K562 (cell line): ENCODE results near the gene DPY30. TPM values are rescaled to one million over a fixed set of nuclear protein-coding genes. Genes with fewer than 3 reads are reported as not detected.

Source experiments
- FOSL1 ChIP-seq: fragments of 200-800 bp; sonication (Bioruptor generic); conservative IDR thresholded peaks from 2 replicates; pipeline ENCODE4 v1.6.1; 2016; ENCODE audit warnings: missing genetic modification characterization, missing compliant biosample characterization
- GABPB2 ChIP-seq: fragments of 250-450 bp; sonication (Bioruptor Pico); conservative IDR thresholded peaks from 2 replicates; pipeline ENCODE4 v1.5.1; 2021; ENCODE audit warnings: mild to moderate bottlenecking
- HDAC8 ChIP-seq: fragments of 450-650 bp; IDR thresholded peaks from 2 replicates; pipeline ENCODE4 v1.6.1; 2016; ENCODE audit warnings: mild to moderate bottlenecking, missing genetic modification characterization, moderate library complexity, missing compliant biosample characterization
- STAT5A ChIP-seq: IDR thresholded peaks from 2 replicates; pipeline ENCODE4 v1.6.1; 2012; ENCODE audit warnings: low read length, inconsistent platforms, borderline replicate concordance
- polyA plus RNA-seq, 8 experiments: library from polyadenylated mRNA; depleted of rRNA in 4 of 8; stranded (reverse) in 5 of 8; unstranded in 3 of 8; fragments of >200 nt; fragmentation: Nextera tagmentation in 2 of 8; fragmentation: Illumina TruSeq in 1 of 8; extraction: Ambion mirVana in 2 of 8; extraction: Trizol in 1 of 8; gene quantifications; 2 replicates each; pipeline versions ENCODE4 v1.2.1 to v1.2.3, GENCODE V29; 2011 to 2014; ENCODE audit warnings: inconsistent platforms in 1 of 8, missing spikeins in 1 of 8
- total RNA-seq, 7 experiments: library from RNA; depleted of rRNA in 6 of 7; stranded (reverse); fragments of >200 nt in 6 of 7; fragmentation: Illumina TruSeq in 2 of 7; extraction: Trizol in 2 of 7; gene quantifications; 2 replicates each; pipeline versions ENCODE4 v1.2.1 to v1.2.3, GENCODE V29; 2011 to 2021; ENCODE audit warnings: low replicate concordance in 1 of 7
- TF ChIP-seq, protein P1 (sequence below): sonication (generic); IDR thresholded peaks from 2 replicates; pipeline ENCODE4 v1.6.1; 2016
- TF ChIP-seq, protein P2 (sequence below): sonication (generic); formaldehyde crosslinking; IDR thresholded peaks from 2 replicates; pipeline ENCODE4 v1.8.1; 2023; ENCODE audit warnings: mild to moderate bottlenecking, missing genetic modification reagents
- TF ChIP-seq, protein P3 (sequence below): fragments of 150-350 bp; IDR thresholded peaks from 2 replicates; pipeline ENCODE4 v1.6.1; 2014; ENCODE audit warnings: low read depth, mild to moderate bottlenecking, low read length, borderline replicate concordance
- TF ChIP-seq, protein P4 (sequence below): fragments of 250-450 bp; sonication (Bioruptor Pico); IDR thresholded peaks from 2 replicates; pipeline ENCODE4 v1.5.0; 2022; ENCODE audit warnings: mild to moderate bottlenecking
- TF ChIP-seq, protein P5 (sequence below): fragments of 250-450 bp; sonication (Bioruptor Pico); IDR thresholded peaks from 2 replicates; pipeline ENCODE4 v1.4.0; 2020; ENCODE audit warnings: mild to moderate bottlenecking, moderate library complexity

DPY30 gene
- total and polyA plus RNA-seq, 9 of the 15 experiments (the other 6 are each of a cell fraction or from before 2014, with no cell fraction given): 64.6 to 402 (median 116) TPM

DNA sequence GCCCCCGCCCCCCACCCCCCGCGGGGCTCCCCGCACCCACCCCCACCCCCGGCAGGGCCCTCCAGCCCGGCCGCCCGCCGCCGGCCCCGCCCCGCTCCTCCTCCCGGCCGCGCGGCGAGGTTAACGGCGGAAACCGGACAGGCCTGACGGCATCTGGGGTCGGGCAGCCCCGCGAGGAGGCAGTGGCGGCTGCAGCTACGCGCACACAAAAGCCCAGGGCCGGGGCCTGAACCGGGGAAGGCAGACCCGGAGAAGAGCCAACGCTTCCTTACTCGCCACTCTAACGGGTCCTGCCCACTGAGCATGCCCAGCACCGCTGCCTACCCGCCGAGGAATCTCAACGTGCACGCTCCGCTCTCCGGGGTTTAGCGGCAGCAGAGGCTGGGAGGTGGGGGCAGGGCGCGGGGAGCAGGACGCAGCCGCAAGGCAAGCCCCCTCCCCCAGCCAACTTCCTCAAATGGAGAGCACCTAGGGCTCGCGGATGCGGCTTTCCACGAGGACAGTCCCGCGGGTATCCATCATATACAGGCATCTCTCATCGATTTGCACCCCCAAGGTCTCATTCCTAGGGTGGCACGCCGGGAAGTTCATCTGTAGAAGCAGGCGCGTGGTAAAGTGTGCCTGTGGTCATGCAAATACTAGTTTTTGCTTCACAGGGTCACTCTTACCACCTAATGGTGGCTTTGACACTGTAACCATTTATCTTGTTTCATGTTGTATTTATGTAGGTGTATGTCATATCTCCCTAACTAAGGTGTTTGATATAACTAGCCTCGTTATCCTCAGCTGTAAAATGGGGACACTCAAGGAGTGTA lies 28.7 kb downstream of the DPY30 start, which contains the start of gene MEMO1 (continued):
- TF ChIP-seq, protein P1, sequence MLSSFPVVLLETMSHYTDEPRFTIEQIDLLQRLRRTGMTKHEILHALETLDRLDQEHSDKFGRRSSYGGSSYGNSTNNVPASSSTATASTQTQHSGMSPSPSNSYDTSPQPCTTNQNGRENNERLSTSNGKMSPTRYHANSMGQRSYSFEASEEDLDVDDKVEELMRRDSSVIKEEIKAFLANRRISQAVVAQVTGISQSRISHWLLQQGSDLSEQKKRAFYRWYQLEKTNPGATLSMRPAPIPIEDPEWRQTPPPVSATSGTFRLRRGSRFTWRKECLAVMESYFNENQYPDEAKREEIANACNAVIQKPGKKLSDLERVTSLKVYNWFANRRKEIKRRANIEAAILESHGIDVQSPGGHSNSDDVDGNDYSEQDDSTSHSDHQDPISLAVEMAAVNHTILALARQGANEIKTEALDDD: 0 out of 2 replicates have a peak, but pooled peaks have one; percentile 69
- TF ChIP-seq GABPB2 (CRISPR knock-in tag): no peak
- peak; percentile 70 for TF ChIP-seq FOSL1
- no peak for TF ChIP-seq HDAC8 (tag)
- TF ChIP-seq, protein P2, sequence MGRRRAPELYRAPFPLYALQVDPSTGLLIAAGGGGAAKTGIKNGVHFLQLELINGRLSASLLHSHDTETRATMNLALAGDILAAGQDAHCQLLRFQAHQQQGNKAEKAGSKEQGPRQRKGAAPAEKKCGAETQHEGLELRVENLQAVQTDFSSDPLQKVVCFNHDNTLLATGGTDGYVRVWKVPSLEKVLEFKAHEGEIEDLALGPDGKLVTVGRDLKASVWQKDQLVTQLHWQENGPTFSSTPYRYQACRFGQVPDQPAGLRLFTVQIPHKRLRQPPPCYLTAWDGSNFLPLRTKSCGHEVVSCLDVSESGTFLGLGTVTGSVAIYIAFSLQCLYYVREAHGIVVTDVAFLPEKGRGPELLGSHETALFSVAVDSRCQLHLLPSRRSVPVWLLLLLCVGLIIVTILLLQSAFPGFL (CRISPR knock-in tag): no peak
- TF ChIP-seq, protein P3, sequence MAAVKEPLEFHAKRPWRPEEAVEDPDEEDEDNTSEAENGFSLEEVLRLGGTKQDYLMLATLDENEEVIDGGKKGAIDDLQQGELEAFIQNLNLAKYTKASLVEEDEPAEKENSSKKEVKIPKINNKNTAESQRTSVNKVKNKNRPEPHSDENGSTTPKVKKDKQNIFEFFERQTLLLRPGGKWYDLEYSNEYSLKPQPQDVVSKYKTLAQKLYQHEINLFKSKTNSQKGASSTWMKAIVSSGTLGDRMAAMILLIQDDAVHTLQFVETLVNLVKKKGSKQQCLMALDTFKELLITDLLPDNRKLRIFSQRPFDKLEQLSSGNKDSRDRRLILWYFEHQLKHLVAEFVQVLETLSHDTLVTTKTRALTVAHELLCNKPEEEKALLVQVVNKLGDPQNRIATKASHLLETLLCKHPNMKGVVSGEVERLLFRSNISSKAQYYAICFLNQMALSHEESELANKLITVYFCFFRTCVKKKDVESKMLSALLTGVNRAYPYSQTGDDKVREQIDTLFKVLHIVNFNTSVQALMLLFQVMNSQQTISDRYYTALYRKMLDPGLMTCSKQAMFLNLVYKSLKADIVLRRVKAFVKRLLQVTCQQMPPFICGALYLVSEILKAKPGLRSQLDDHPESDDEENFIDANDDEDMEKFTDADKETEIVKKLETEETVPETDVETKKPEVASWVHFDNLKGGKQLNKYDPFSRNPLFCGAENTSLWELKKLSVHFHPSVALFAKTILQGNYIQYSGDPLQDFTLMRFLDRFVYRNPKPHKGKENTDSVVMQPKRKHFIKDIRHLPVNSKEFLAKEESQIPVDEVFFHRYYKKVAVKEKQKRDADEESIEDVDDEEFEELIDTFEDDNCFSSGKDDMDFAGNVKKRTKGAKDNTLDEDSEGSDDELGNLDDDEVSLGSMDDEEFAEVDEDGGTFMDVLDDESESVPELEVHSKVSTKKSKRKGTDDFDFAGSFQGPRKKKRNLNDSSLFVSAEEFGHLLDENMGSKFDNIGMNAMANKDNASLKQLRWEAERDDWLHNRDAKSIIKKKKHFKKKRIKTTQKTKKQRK: no peak
- no peak for TF ChIP-seq STAT5A
- TF ChIP-seq, protein P4, sequence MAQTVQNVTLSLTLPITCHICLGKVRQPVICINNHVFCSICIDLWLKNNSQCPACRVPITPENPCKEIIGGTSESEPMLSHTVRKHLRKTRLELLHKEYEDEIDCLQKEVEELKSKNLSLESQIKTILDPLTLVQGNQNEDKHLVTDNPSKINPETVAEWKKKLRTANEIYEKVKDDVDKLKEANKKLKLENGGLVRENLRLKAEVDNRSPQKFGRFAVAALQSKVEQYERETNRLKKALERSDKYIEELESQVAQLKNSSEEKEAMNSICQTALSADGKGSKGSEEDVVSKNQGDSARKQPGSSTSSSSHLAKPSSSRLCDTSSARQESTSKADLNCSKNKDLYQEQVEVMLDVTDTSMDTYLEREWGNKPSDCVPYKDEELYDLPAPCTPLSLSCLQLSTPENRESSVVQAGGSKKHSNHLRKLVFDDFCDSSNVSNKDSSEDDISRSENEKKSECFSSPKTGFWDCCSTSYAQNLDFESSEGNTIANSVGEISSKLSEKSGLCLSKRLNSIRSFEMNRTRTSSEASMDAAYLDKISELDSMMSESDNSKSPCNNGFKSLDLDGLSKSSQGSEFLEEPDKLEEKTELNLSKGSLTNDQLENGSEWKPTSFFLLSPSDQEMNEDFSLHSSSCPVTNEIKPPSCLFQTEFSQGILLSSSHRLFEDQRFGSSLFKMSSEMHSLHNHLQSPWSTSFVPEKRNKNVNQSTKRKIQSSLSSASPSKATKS (CRISPR knock-in tag): 0 out of 2 replicates have a peak, but pooled peaks have one; percentile 9
- TF ChIP-seq, protein P5, sequence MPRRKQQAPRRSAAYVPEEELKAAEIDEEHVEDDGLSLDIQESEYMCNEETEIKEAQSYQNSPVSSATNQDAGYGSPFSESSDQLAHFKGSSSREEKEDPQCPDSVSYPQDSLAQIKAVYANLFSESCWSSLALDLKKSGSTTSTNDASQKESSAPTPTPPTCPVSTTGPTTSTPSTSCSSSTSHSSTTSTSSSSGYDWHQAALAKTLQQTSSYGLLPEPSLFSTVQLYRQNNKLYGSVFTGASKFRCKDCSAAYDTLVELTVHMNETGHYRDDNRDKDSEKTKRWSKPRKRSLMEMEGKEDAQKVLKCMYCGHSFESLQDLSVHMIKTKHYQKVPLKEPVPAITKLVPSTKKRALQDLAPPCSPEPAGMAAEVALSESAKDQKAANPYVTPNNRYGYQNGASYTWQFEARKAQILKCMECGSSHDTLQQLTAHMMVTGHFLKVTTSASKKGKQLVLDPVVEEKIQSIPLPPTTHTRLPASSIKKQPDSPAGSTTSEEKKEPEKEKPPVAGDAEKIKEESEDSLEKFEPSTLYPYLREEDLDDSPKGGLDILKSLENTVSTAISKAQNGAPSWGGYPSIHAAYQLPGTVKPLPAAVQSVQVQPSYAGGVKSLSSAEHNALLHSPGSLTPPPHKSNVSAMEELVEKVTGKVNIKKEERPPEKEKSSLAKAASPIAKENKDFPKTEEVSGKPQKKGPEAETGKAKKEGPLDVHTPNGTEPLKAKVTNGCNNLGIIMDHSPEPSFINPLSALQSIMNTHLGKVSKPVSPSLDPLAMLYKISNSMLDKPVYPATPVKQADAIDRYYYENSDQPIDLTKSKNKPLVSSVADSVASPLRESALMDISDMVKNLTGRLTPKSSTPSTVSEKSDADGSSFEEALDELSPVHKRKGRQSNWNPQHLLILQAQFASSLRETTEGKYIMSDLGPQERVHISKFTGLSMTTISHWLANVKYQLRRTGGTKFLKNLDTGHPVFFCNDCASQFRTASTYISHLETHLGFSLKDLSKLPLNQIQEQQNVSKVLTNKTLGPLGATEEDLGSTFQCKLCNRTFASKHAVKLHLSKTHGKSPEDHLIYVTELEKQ (CRISPR knock-in tag): no peak
